Stomach (tissue), 9 donors: ENCODE results near the gene AGMO. TPM values are rescaled to one million over a fixed set of nuclear protein-coding genes. Genes with fewer than 3 reads are reported as not detected.

Experiments used
- DNase-seq, 2 donors: peaks; one replicate each; pipeline versions ENCODE4 v3.0.0 to v3.0.0-alpha.2; 2013 to 2019
- H3K27ac ChIP-seq, 5 donors: fragments of 200-600 bp in 4 of 5; sonication (generic) in 4 of 5; one replicate each; pipeline ENCODE4 v1.5.1; 2013 to 2019; ENCODE audit warnings: mild to moderate bottlenecking in 1 of 5, moderate library complexity in 1 of 5
- H3K27me3 ChIP-seq, 3 donors: fragments of 200-600 bp; sonication (generic); one replicate each; pipeline ENCODE4 v1.5.1; 2017 to 2019; ENCODE audit warnings: mixed run types in 1 of 3
- H3K36me3 ChIP-seq, 4 donors: fragments of 200-600 bp; sonication (generic); 1 replicate in 3 of 4; 2 replicates in 1 of 4; pipeline ENCODE4 v1.5.1; 2016 to 2019
- H3K4me1 ChIP-seq, 4 donors: fragments of 200-600 bp; sonication (generic); one replicate each; pipeline ENCODE4 v1.5.1; 2016 to 2019
- H3K4me3 ChIP-seq, 4 donors: fragments of 200-600 bp; sonication (generic) in 3 of 4; one replicate each; pipeline ENCODE4 v1.5.1; 2016 to 2019; ENCODE audit warnings: mild to moderate bottlenecking in 1 of 4
- H3K9me3 ChIP-seq, 4 donors: fragments of 200-600 bp; sonication (generic); one replicate each; pipeline ENCODE4 v1.5.1; 2016 to 2019
- CTCF ChIP-seq, 7 experiments: fragments of 450-650 bp in 4 of 7; fragments of 200-600 bp in 3 of 7; sonication (generic) in 3 of 7; IDR thresholded peaks; one replicate each; pipeline ENCODE4 v1.5.1; 2016 to 2019; ENCODE audit warnings: antibody characterized with exemption in 7 of 7, control low read depth in 2 of 7, mild to moderate bottlenecking in 1 of 7
- EP300 ChIP-seq: sonication (generic); formaldehyde crosslinking; IDR thresholded peaks from one replicate; pipeline ENCODE4 v1.6.1; 2017; ENCODE audit warnings: antibody characterized with exemption
- POLR2A ChIP-seq, 4 donors: fragments of 450-650 bp; IDR thresholded peaks; one replicate each; pipeline ENCODE4 v1.6.1; 2016; ENCODE audit warnings: antibody characterized with exemption in 4 of 4, control low read depth in 2 of 4, mild to moderate bottlenecking in 1 of 4, moderate library complexity in 1 of 4
- POLR2AphosphoS5 ChIP-seq, 3 donors: sonication (generic); formaldehyde crosslinking; IDR thresholded peaks; one replicate each; pipeline ENCODE4 v1.6.1; 2016; ENCODE audit warnings: antibody characterized with exemption in 3 of 3
- WGBS, 5 donors: extraction: QIAGEN DNeasy Blood & Tissue Kit in 3 of 5; methylation state at CpG; one replicate each; pipeline versions ENCODE4 v1.1.5 to v1.1.7; 2013 to 2018; 5-methylcytosine and 5-hydroxymethylcytosine counted together
- intact Hi-C: fragments of 100-400 bp; cut with DNase I; formaldehyde crosslinking; loops from one replicate; pipeline ENCODE4 v1.15.1; 2023; ENCODE audit warnings: low total_unique reads
- polyA plus RNA-seq, 3 donors: library from polyadenylated mRNA; stranded (reverse); fragments of 200-250 nt; gene quantifications; one replicate each; pipeline ENCODE4 v1.2.3, GENCODE V29; 2013
- total RNA-seq, 5 donors: library from RNA; depleted of rRNA; stranded (reverse); fragments of >200 nt; gene quantifications; one replicate each; pipeline versions ENCODE4 v1.1.0 to v1.2.3, GENCODE V29; 2014 to 2016
- donor health status: healthy with polysubstance abuse.
- donor health status: Bipolar disorder and iron deficiency.
- donor health status: healthy.

The AGMO gene
- total and polyA plus RNA-seq, 8 donors = 0.03 to 33.0 (median 5.0) TPM; not detected in 5

GRCh38 chr7:15330943-15331342, 230.9 kb downstream of the AGMO start:
- Histone ChIP-seq H3K4me1 (peaks cover 0 to 5% (median 0%) of the 10 kb centered on the region in 4 donors), H3K36me3 (no peaks in the 10 kb centered on the region), H3K27me3 (no peaks in the 10 kb centered on the region), H3K27ac (no peak overlapping the region), H3K9me3 (no peaks in the 10 kb centered on the region), H3K4me3 (no peak overlapping the region)
- TF ChIP-seq POLR2AphosphoS5 (IDR thresholded peaks at IDR 0.05) (no peak), CTCF (IDR thresholded peaks at IDR 0.05) (no peak), POLR2A (IDR thresholded peaks at IDR 0.05) (no peak), EP300 (no peak)
- 57 to 85% (median 76%) methylated on average over 2 of the region's 2 CpGs for WGBS, 5 donors
- DNase-seq = no peak
- intact Hi-C loops = no loop called here

- 63 to 81% (median 73%) methylated on average over 4 of the region's 4 CpGs for WGBS, 5 donors
- intact Hi-C loops = no loop called here
- Histone ChIP-seq H3K9me3 (no peaks in the 10 kb centered on the region), H3K27me3 (no peaks in the 10 kb centered on the region), H3K27ac (no peak overlapping the region), H3K4me3 (no peak overlapping the region), H3K4me1 (peaks cover 0 to 6% (median 0%) of the 10 kb centered on the region in 4 donors), H3K36me3 (no peaks in the 10 kb centered on the region)
- no peak for DNase-seq
- no peak for TF ChIP-seq EP300
- TF ChIP-seq POLR2AphosphoS5 (IDR thresholded peaks at IDR 0.05) = no peak
- no peak for TF ChIP-seq CTCF (IDR thresholded peaks at IDR 0.05)
- no peak for TF ChIP-seq POLR2A (IDR thresholded peaks at IDR 0.05)
These were observed 234.8 kb downstream of the AGMO start for GRCh38 chr7:15327001-15327400.

- no peaks in the 10 kb centered on the region for H3K9me3 ChIP-seq
- peak in 1 of 2 donors; percentile 52 for DNase-seq
- TF ChIP-seq EP300 (no peak), POLR2A (IDR thresholded peaks at IDR 0.05) (no peak), POLR2AphosphoS5 (IDR thresholded peaks at IDR 0.05) (no peak), CTCF (IDR thresholded peaks at IDR 0.05) (peak in 1 of 7 experiments; percentile 11)
- WGBS, 5 donors = 54 to 65% (median 56%) methylated on average over 3 of the region's 3 CpGs
- no peak overlapping the region for H3K4me3 ChIP-seq
- H3K36me3 ChIP-seq = no peaks in the 10 kb centered on the region
- no peaks in the 10 kb centered on the region for H3K27me3 ChIP-seq
- intact Hi-C loops = no loop called here
- peaks cover 0 to 6% (median 0%) of the 10 kb centered on the region in 4 donors for H3K4me1 ChIP-seq
- H3K27ac ChIP-seq = no peak overlapping the region
These were observed 235.7 kb downstream of the AGMO start for GRCh38 chr7:15326044-15326644.

DNA sequence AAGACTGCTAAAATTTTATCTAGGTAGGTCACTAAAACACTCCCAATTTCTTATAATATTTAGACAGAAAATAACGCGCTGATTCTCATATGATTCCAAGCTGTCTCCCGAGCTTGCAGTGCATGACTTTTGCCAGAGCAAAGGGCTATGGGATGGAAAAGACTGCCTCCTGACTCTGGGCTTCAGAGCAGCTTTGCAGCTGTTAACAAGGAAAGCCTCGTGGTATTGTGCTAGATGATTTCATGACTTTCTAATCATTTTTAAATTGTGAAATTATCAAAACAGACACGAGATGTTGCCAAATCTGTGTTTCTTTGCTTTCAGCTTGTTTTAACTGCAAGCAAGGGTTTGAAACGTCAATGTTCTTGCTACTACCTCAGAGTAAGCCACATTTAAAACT, 238.3 kb downstream of the AGMO start:
- DNase-seq = peak in 1 of 2 donors; percentile 25
- peaks cover 0 to 6% (median 0%) of the 10 kb centered on the region in 4 donors for H3K4me1 ChIP-seq
- 50 to 60% (median 57%) methylated on average over 6 of the region's 6 CpGs for WGBS, 5 donors
- H3K36me3 ChIP-seq = no peaks in the 10 kb centered on the region
- intact Hi-C loops = no loop called here
- TF ChIP-seq EP300 = no peak
- TF ChIP-seq CTCF (IDR thresholded peaks at IDR 0.05) = no peak
- TF ChIP-seq POLR2A (IDR thresholded peaks at IDR 0.05) = no peak
- TF ChIP-seq POLR2AphosphoS5 (IDR thresholded peaks at IDR 0.05) = no peak
- no peaks in the 10 kb centered on the region for H3K27me3 ChIP-seq
- H3K27ac ChIP-seq = no peak overlapping the region
- no peak overlapping the region for H3K4me3 ChIP-seq
- H3K9me3 ChIP-seq = no peaks in the 10 kb centered on the region
